GM21717 (cell line): ENCODE data around the gene MRGPRF.
A peak's percentile ranks its signal among the peaks of the same experiment; 100 is the strongest.

Experiments
- ATAC-seq: cut with Tn5 transposase; IDR thresholded peaks from one replicate; pipeline ENCODE4 v1.9.1; 2021; ENCODE audit warnings: mild to moderate bottlenecking, moderate library complexity; ENCODE audit not compliant: unreplicated experiment

Gene MRGPRF

GRCh38 chr11:69013009-69013951, at the start of gene MRGPRF:
Gene MRGPRF, minus strand, starts transcription at chr11:69013246. Its CDS starts 3,345 bp downstream, at chr11:69009901.
- no peak for ATAC-seq

- ATAC-seq, result no peak
These were observed 49.3 kb upstream of the MRGPRF start for GRCh38 chr11:69062169-69062855.

- no peak for ATAC-seq
These were observed 48.6 kb upstream of the MRGPRF start for GRCh38 chr11:69061713-69062053.

- ATAC-seq, result no peak
These were observed 48.0 kb upstream of the MRGPRF start for GRCh38 chr11:69060806-69061712.

- ATAC-seq, result no peak
These were observed 46.9 kb upstream of the MRGPRF start for GRCh38 chr11:69059985-69060384.

GRCh38 chr11:69059429-69059828, 46.4 kb upstream of the MRGPRF start:
- no peak for ATAC-seq

GRCh38 chr11:69058511-69059270, 45.6 kb upstream of the MRGPRF start:
- no peak for ATAC-seq

GRCh38 chr11:69057801-69058200, 44.8 kb upstream of the MRGPRF start:
- ATAC-seq, result no peak

- no peak for ATAC-seq
These were observed 44.2 kb upstream of the MRGPRF start for GRCh38 chr11:69057236-69057635.

- peak; percentile 76 for ATAC-seq
These were observed 42.8 kb upstream of the MRGPRF start for GRCh38 chr11:69055598-69056516.

- ATAC-seq, result no peak
These were observed 42.2 kb upstream of the MRGPRF start for GRCh38 chr11:69055212-69055586.

GRCh38 chr11:69054397-69055211, 41.6 kb upstream of the MRGPRF start:
- no peak for ATAC-seq

- no peak for ATAC-seq
These were observed 40.7 kb upstream of the MRGPRF start for GRCh38 chr11:69053546-69054396.

- no peak for ATAC-seq
These were observed 40.1 kb upstream of the MRGPRF start for GRCh38 chr11:69053169-69053477.

GRCh38 chr11:69052343-69053168, 39.5 kb upstream of the MRGPRF start:
- ATAC-seq, result no peak

- ATAC-seq, result no peak
These were observed 38.6 kb upstream of the MRGPRF start for GRCh38 chr11:69051381-69052342.
